HTERT RPE-1 (cell line): ENCODE data around the gene HOXA3.

Source experiments
- in situ Hi-C: fragments of 300-500 bp; cut with MboI; formaldehyde crosslinking; loops from 4 replicates; pipeline ENCODE4 v1.14.3; 2020; ENCODE audit warnings: low sequenced_read_pairs

The HOXA3 gene

GRCh38 chr7:27179503-27180430 is 27.4 kb upstream of the HOXA3 start:
- in situ Hi-C loops: no loop called here

DNA sequence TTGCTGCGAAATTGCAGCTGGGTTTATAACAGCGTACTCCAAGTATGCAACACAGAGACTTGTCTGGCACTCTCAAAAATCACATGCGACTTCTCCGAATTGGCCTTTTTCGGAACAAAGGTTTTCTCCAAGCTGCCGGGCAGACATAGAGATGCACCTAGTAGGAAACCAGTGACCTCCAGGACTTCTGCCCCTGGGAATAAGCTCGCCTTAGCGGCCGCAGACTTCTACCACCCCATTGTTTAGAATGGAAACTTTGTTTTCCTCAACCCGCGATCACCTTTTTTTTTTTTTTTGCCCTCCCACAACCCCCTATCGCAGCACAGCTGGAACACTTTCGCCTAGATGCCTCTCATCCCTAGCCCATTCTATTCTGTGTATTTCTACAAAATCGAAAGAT is 26.6 kb upstream of the HOXA3 start:
- in situ Hi-C loops: no loop called here

DNA sequence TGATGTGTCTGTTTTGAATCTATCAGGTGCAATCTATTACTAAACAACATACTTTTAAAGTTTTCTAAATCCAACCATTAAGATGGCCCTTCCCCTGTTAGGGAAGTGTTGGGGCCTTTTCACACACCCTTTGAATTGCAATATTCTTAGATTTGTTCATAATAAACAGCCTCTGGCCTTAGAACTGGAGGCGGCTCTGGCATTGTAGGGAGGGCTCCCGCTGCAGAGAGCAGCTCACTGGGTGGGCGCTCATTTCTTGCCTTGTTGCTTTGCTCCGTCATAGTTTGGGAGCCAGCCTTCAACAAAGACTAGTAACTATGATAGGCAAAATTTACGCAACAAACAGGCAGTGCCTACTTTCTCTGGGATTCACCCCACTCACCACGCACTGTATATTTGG is 26.0 kb upstream of the HOXA3 start:
- in situ Hi-C loops: no loop called here

GRCh38 chr7:27177795-27178320 is 25.5 kb upstream of the HOXA3 start:
- in situ Hi-C loops: no loop called here

GRCh38 chr7:27176962-27177794 is 24.8 kb upstream of the HOXA3 start:
- in situ Hi-C loops: no loop called here

DNA sequence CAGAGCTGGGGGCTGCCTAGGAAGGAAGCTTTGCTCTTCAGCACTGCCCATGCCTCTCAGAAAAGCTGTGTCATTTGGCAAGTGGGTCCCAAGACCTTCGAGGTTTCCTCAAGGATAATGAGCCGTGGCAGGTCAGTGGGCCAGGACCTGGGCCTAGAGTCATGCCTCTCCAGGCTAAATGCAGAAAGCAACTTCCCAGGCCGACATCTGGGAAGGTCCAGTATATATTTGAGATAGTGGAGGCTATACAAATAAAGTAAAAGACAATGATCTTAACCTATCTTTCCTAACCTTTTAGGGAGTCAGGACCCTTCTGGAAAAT is 24.1 kb upstream of the HOXA3 start:
- in situ Hi-C loops: no loop called here

DNA sequence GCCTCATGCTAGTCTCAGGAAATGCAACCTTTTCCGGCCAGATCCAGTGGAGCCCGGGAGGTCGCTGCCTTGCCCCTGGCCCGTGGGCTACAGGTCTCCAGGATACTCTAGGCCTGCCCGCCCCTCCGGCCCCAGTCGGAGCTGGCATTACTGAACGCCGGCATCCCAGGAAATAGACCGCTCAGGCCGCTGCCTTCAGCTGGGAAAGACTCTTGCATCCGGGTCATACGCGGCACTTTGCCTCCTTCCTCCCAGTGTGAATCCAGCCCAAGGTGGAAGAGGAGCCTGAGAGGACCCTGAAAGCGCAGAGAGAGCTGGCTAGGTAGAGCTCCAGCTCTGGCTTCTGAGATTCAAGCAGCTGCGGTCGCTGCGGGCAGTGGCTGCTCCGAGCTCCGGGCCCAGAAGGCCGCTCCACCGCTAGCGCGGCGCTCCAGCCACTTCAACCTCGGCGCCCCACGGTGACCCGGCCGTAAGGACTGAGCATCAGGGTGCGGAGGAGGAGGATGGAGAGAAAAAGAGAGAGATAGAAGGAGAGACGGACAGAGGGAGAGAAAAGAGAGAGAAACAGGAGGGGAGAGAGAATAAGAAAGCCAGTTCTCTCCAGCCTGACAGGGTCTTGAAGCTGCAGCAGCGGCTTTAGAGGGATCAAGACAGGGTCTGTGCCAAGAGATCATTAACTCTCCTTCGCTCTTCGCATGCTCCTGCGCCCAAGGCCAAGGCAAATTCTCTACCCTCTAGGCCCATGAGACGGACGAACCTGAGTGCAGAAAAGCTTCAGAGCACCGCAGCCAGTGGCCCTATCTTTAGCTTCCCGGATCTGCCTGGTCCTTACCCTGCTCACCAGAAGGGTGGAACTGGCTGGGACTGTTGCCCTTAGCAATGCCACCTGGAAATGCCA is 23.5 kb upstream of the HOXA3 start:
- in situ Hi-C loops: no loop called here

DNA sequence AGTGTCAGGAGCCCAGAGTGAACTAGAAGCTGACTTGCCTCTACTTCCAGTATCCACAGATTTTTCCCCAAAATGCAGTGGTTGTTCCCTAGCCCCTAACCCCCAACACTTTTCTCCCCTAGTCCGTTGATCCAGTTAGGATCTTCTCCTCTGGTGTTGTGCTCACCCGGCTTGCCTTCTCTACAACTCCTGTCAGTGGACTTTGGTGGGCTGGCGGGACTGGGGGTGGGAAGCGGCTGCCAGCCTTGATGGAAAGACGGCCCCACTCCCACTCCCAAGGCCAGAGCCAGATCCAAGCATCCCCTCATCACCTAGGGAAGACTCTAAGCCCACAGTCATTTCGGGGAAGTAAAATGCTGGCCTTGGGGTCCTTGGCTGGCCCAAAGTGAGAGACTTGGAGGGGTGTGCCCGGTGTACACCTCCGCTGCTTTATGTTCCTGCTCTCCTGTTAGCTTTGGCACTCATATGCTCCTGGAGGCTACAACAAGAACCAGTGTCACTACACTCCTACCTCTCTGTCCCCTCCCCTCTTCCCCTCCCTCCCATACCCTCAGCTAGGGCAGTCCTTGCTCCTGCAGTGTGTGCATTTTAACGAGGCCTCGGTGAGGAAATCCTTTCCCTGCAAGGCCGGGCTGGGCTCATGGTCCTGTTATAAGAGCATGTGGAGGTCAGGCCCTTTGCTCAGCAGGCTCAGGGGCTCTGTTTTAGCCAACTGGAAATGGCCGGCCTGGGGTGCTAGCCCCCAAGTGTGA is 22.7 kb upstream of the HOXA3 start:
- in situ Hi-C loops: no loop called here

GRCh38 chr7:27173956-27174873 is 21.8 kb upstream of the HOXA3 start, which contains the start of gene HOXA10:
Gene HOXA10 (minus strand): TSS chr7:27174320. CDS start chr7:27174306, 14 bp downstream.
- in situ Hi-C loops: no loop called here

GRCh38 chr7:27173511-27173955 is 21.1 kb upstream of the HOXA3 start:
- in situ Hi-C loops: no loop called here

DNA sequence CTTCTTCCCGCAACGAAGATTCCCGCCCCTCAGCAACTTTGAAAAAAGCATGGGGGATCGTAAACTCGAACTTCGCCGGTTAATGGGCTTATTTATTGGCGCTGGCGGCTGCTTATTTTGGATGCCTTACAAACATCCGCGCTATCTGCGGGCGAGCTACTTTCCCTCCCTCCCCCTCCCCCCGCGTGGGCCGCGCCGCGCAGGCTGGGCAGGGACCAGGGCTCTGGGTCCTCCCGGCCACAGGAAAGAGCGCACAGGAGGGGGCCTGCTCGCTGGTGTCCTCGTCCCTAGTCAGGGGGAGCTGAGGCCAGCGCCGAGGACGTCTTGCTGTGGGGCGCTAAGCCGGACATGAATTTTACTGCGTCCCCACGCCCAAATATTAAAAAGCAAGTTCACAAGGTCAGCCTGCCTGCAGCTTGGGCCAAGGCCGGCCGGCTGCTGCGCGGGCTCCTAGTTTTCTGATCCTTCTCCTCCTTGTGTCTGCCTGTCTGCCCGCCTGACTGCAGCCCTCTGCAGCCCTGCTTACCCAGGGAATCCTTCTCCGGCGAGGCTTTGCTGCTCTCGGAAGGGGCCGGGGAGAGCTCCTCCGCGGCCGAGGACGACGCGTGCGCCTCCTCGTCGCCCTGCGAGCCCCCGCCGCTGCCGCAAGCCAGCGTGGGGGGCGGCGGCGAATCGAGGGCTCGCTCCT is 20.6 kb upstream of the HOXA3 start:
- in situ Hi-C loops: no loop called here

GRCh38 chr7:27172315-27172774 is 20.0 kb upstream of the HOXA3 start:
- in situ Hi-C loops: no loop called here

DNA sequence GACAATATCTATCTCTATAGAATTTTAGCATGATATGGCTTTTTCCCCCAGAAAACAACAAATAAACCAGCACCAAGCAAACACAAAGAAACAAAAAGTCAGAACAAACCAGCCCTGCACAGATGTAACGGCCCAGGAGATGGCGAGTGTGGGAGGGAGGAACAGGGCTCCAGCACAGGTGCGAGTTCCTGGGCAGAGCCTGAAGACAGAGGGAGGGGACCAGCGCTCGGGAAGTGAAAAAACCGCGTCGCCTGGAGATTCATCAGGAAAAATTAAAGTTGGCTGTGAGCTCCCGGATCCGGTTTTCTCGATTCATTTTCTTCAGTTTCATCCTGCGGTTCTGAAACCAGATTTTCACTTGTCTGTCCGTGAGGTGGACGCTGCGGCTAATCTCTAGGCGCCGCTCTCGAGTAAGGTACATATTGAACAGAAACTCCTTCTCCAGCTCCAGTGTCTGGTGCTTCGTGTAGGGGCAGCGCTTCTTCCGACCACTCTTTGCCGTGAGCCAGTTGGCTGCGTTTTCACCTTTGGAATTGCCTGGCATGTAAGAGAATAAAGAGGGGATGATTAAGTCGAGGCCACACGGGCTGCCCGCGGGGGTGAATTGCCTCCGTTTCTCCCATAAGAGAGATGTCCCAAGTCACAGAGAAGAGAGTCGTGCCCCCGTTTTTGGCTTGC is 19.4 kb upstream of the HOXA3 start:
- in situ Hi-C loops: no loop called here

GRCh38 chr7:27171325-27171636 is 18.9 kb upstream of the HOXA3 start:
- in situ Hi-C loops: no loop called here

DNA sequence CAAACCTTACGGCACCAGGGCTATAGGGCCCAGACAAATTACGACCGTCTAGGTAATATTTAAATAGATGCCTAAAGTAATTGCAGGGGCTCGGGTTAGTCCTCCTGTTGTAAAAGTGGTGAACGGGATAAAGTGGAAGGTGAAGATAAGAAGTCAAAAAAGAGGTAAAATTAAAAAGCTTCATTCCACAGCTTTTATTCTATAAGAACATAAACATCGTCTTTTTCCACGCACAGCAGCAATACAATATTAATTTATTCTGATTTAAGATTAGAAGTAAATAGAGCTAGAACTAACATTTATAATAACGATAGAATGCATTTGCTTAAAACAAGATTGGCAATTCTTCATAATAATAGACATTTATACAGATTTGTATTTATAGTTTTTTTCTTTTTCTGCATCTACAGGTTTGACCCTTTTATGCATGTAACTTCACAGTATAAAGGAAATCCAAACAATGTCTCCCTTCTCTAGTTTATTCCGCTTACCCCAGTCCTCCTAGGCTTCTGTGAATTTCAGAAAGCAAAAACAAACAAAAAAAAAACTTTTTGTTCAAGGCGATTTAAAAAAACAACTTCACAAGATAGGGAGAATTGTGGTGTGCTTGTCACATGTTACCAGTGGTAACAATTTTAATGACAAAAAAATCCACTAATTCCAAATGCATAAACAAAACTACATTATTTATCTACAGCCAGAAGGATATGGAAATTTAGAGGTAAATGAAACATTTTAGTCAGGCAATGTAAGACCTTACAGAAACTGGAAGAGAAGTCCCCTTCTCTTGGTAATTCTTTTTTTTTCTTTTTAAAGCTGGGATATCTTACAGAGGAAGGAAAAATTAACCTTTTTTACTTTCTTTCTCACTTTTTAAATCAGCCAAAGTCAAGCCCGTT is 18.3 kb upstream of the HOXA3 start:
- in situ Hi-C loops: no loop called here

DNA sequence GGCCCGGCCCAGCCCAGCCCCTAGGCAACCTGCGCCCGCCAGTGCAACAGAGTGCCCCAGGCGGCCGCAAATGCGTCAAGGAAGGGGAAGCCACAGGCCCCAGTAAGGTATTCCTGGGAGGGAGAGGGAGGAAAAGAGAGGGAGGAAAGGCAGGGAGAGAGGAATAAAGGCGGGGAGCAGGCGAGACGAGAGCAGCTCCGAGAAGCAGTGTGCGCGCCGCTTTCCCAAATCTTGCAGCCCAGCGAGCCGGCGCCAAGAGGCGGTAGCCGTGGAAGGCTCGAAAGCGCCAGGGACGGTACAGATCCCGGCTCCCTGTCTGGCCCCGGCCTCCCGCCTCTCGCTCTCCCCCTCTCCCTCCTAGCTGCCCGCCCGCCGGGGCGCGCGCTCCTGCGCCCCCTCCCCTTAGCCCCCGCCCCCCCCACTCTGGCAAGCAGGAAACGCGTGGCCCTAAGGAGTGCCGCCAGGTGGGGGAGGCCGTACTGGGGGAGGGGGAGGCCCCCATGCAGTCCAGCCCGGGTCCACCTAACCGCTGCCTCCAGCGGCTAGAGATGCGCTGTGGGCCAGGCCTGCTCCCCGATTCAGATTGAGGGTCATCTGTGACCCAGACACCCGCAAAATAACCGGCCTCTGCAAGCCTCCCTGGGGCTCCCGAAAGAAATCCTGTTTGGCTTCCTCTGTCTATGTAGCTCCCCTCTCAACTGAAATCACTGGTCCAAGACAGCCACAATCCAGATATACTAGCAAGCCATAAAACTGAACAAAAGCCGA is 17.5 kb upstream of the HOXA3 start:
- in situ Hi-C loops: no loop called here
